Skeletal muscle tissue (tissue), 4 donors: ENCODE measurements around the gene GRAP2. TPM values are rescaled to one million over a fixed set of nuclear protein-coding genes. Genes with fewer than 3 reads are reported as not detected.

Source experiments
- H3K27ac ChIP-seq: one replicate; pipeline ENCODE4 v1.7.0; 2013; ENCODE audit warnings: mild to moderate bottlenecking, low read depth, low read length, inconsistent platforms
- H3K27me3 ChIP-seq, 3 donors: one replicate each; pipeline ENCODE4 v1.7.0; 2013; ENCODE audit warnings: low read length in 3 of 3; ENCODE audit not compliant: control insufficient read depth in 3 of 3, insufficient read depth in 3 of 3
- H3K36me3 ChIP-seq, 3 donors: one replicate each; pipeline ENCODE4 v1.7.0; 2013; ENCODE audit warnings: low read length in 3 of 3; ENCODE audit not compliant: control insufficient read depth in 3 of 3, insufficient read depth in 3 of 3
- H3K4me1 ChIP-seq, 3 donors: one replicate each; pipeline ENCODE4 v1.7.0; 2013; ENCODE audit warnings: low read length in 3 of 3, mild to moderate bottlenecking in 3 of 3; ENCODE audit not compliant: control insufficient read depth in 3 of 3, insufficient read depth in 3 of 3
- H3K4me3 ChIP-seq, 3 donors: one replicate each; pipeline ENCODE4 v1.7.0; 2013; ENCODE audit warnings: low read length in 3 of 3
- H3K9ac ChIP-seq, 3 donors: one replicate each; pipeline ENCODE4 v1.7.0; 2013; ENCODE audit warnings: low read length in 3 of 3, mild to moderate bottlenecking in 3 of 3, moderate library complexity in 2 of 3, low read depth in 1 of 3
- H3K9me3 ChIP-seq, 3 donors: one replicate each; pipeline ENCODE4 v1.7.0; 2013; ENCODE audit warnings: low read length in 3 of 3; ENCODE audit not compliant: control insufficient read depth in 3 of 3
- total RNA-seq: library from RNA; depleted of rRNA; stranded (reverse); fragments of >200 nt; gene quantifications from one replicate; pipeline ENCODE4 v1.2.3, GENCODE V29; 2014
- donor health status: Osteomylitis.

Gene GRAP2
- total RNA-seq, 1 donor from 2014 or later = under 0.01 TPM

DNA sequence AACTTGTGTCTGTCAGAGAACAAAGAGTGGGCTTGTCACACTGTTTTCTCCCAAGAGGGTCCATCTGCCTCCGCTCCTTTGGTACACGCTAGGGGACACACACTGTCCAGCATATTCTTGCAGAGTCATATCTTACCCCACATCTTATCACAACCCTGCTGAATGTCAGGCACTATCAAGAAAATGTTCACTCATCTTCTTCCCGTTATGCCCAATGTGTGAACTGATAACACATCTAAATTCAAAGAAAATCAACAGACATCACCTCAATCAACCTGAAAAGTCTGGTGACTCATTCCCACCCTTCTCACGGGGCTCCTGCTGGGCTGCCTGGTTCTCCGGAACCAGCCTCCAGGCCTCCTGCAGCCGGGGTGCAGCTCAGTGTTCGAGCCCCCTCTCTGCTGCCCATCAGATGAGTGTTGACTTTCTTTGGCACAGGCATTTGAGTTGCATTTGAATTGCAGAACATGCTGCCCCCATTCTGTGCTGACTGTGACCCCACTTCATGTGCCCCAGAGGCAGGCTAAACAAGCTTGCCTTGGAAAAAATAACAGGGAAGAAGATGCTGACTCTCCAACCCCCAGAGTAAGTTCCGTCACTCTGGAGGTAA, 19.4 kb downstream of the GRAP2 start:
- H3K27me3 ChIP-seq = peaks cover 13 to 27% (median 27%) of the 10 kb centered on the region in 3 donors
- no peak overlapping the region for H3K4me3 ChIP-seq
- peaks cover 0 to 5% (median 0%) of the 10 kb centered on the region in 3 donors for H3K4me1 ChIP-seq
- no peaks in the 10 kb centered on the region for H3K9me3 ChIP-seq
- H3K27ac ChIP-seq = no peak overlapping the region
- no peak overlapping the region for H3K9ac ChIP-seq
- H3K36me3 ChIP-seq = no peaks in the 10 kb centered on the region

DNA sequence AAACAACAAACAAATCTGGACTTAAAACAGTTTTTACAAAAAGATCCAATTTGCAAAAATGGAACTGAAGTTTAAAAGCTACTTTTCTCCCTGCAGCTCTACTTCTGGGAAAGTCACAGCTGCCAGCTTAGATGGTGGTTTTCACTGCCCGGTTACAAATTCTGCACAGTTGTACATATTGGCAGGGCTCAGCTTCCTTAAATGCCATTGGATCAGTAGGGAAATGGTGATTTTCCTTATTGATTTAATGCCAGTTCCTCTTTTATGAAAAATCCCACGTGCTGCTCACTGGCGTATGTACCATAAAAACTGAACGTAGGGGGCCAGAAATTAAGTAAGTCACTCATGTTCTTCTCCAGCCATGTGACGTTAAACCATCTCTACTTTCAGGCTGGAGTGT, 22.8 kb downstream of the GRAP2 start:
- no peaks in the 10 kb centered on the region for H3K9me3 ChIP-seq
- peaks cover 36 to 40% (median 37%) of the 10 kb centered on the region in 3 donors for H3K27me3 ChIP-seq
- H3K4me3 ChIP-seq = no peak overlapping the region
- H3K4me1 ChIP-seq = no peaks in the 10 kb centered on the region
- no peak overlapping the region for H3K9ac ChIP-seq
- H3K36me3 ChIP-seq = no peaks in the 10 kb centered on the region
- no peak overlapping the region for H3K27ac ChIP-seq

DNA sequence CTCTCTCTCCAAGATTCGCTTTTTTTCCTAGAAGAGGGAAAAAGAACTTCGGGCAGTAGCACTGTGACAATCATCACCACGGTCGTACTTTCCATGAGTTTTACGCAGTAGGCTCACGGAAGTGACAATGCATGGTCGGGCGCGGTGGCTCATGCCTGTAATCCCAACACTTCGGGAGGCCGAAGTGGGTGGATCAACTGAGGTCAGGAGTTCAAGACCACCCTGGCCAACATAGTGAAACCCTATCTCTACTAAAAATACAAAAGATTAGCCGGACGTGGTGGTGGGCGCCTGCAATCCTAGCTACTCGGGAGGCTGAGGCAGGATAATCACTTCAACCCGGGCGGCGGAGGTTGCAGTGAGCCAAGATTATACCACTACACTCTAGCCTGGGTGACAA, 23.4 kb downstream of the GRAP2 start:
- H3K27me3 ChIP-seq = peaks cover 38 to 40% (median 40%) of the 10 kb centered on the region in 3 donors
- no peaks in the 10 kb centered on the region for H3K9me3 ChIP-seq
- H3K4me3 ChIP-seq = no peak overlapping the region

DNA sequence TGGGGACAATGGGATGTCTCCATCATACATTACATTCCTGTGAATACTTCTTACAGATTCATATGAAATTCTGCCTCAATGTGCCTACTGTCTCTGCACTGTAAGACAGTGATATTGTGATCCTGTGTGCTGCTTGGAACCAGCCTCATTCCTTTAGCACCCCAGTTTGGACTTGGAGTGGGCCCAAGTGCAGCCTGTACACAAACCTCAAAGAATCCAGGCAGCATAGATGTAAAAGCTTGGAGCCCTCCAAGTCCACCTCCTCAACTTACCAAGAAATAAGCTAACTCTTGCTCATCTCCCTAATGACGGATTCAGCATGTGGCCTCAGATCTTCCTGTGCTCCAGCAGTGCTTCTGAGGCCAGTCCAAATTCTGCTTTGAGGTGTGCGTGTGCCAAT, 24.4 kb downstream of the GRAP2 start:
- H3K27ac ChIP-seq = no peak overlapping the region
- H3K4me1 ChIP-seq = no peaks in the 10 kb centered on the region
- H3K9ac ChIP-seq = no peak overlapping the region
- H3K4me3 ChIP-seq = no peak overlapping the region
- H3K9me3 ChIP-seq = no peaks in the 10 kb centered on the region
- H3K27me3 ChIP-seq = peaks cover 37 to 45% (median 37%) of the 10 kb centered on the region in 3 donors
- no peaks in the 10 kb centered on the region for H3K36me3 ChIP-seq

More for the DNA sequence above, 23.4 kb downstream of the GRAP2 start:
- Histone ChIP-seq H3K4me1 (no peaks in the 10 kb centered on the region), H3K27ac (no peak overlapping the region), H3K36me3 (no peaks in the 10 kb centered on the region), H3K9ac (no peak overlapping the region)

DNA sequence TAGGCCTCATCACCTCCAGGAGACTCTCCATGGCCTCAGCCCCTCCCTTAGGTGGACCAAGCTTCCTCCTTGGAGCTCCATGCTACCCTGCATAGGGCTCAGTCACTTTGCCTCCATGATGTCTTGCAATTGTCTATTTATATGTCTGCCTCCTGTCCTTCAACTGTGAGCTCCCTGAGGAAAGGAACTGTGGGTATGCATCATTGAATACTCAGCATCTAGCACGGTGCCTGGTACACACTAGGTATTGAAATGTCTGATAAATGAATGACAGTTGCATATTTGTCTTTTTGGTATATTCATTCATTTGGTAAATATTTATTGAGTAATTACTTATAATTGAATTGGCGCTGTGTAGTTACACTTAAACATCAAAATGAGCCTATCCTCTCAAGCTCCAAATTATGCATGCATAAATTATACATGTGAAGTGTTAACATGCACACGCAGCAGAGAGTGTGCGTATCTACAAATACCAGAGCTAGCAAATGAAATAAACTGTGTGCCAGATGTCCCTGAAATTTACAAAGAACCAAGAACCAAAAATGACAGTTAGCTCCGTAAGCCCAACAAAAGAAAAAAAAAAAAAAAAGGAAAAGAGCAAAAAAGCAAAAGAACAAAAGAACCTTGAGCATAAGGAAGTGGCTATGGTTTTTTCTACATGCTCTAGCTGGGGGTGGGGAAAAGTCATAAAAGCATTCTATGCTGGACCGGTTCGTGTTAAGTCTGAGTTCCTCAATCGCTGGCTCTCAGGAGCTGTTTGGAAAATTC, 25.2 kb downstream of the GRAP2 start:
- Histone ChIP-seq H3K9me3 (no peaks in the 10 kb centered on the region), H3K4me1 (no peaks in the 10 kb centered on the region), H3K4me3 (no peak overlapping the region), H3K27ac (no peak overlapping the region), H3K27me3 (peaks cover 35 to 49% (median 37%) of the 10 kb centered on the region in 3 donors), H3K9ac (no peak overlapping the region), H3K36me3 (no peaks in the 10 kb centered on the region)

DNA sequence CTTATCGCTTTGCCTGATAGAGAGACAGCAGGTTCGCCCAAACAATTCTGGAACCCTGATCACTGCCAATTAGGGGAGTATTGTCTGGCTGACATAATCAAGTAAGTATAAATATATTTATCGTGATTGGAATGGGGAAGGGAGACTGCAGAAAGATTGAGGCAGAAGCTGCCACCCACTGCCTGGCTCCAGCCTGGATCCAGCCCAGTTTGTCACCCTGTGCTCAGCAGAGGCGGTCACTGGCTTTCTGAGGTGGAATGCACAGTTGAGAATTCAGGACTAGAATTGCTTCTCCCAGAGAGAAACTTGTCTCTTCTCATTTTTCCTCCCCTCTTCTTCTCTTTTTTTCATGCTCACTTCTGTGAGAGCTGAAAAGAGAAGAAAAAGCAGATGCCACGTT, 25.9 kb downstream of the GRAP2 start:
- H3K27me3 ChIP-seq = peaks cover 37 to 49% (median 38%) of the 10 kb centered on the region in 3 donors
- no peaks in the 10 kb centered on the region for H3K36me3 ChIP-seq
- H3K27ac ChIP-seq = no peak overlapping the region
- H3K9me3 ChIP-seq = no peaks in the 10 kb centered on the region
- H3K4me1 ChIP-seq = no peaks in the 10 kb centered on the region
- no peak overlapping the region for H3K4me3 ChIP-seq
- H3K9ac ChIP-seq = no peak overlapping the region

DNA sequence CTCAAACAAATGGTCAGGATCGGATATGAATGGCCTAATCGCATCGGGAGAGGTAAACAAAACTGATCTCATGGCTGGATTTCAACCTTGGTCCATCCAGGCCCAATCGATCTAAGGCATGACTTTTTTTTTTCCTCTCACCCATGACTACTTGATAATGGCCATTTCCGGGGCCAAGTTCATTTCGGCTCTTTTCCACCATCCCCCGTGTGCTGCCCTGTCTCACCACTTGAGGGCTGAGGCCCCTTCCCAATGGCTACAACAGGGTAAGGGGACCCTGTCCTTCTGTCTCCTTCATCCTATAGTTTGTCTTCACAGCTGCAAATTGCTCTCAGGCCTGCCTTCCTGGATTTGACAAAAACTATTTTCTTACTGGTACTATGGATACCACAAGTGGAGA, 26.7 kb downstream of the GRAP2 start:
- no peak overlapping the region for H3K4me3 ChIP-seq
- H3K27ac ChIP-seq = no peak overlapping the region
- peaks cover 35 to 50% (median 41%) of the 10 kb centered on the region in 3 donors for H3K27me3 ChIP-seq
- H3K9me3 ChIP-seq = no peaks in the 10 kb centered on the region
- no peaks in the 10 kb centered on the region for H3K36me3 ChIP-seq
- no peaks in the 10 kb centered on the region for H3K4me1 ChIP-seq
- H3K9ac ChIP-seq = no peak overlapping the region

DNA sequence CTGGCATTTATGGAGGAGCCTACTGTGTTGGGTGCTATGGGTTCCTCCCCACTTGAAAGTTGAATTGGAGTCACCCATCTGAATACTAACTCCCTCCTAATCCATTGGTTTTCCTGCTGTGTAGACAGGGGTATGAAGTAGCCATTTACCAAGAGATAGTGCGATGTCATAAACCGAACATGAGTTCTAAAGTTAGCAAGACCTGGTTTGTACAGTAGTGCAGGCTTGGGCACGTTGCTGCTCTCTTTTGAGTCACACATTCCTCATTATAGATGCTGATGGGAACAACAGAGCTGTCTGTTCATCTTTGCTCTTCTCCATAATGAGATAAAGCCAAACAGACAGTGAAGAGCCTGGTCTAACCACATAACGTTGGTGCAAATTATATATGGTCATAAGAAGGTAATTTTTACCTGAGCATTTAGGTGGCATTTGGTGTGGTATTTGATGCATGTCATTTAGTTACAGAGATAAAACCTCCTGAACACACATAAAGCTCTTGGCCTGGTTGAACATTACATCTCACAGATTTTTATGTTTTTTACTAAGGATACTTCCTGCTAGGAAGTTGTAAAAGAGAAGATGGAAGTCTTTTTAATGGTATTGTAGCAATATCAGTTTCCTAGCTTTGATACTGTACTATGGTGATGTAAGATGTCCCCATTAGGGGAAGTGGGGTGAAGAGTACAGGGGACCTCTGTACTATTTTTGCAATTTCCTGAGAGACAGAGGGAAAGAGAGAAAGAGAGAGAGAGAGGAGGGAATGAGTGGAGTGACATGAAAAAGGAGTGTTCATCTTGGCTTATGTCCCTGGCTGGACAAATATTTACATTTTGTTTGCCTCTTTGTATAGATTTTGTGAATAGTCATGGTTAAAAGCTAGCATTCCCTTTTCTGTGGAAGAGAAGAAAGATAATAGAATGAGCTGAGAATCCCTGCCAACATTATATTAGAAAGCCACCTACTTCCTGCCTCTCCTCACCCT, 27.9 kb downstream of the GRAP2 start:
- Histone ChIP-seq H3K27me3 (peaks cover 36 to 53% (median 40%) of the 10 kb centered on the region in 3 donors), H3K9ac (no peak overlapping the region), H3K9me3 (no peaks in the 10 kb centered on the region), H3K27ac (no peak overlapping the region), H3K4me3 (no peak overlapping the region), H3K4me1 (no peaks in the 10 kb centered on the region), H3K36me3 (no peaks in the 10 kb centered on the region)

DNA sequence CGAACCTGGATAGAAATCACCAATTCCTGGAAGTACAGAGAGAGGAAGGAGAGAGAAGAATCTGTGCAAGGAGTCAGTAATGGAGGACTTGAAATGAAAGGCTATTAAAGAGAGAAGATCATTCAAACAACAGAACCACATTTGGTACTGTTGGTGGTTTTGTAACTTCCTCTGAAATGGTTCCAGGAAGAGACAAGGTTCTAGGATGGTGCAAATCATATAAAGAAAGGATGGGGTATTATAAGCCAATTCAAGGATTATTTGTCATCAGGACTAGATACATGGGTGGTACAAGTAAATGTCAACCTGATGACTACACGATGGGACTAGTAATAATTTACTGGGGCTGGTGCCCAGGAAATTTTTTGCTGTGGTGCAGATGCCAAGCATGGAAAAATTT, 30.4 kb downstream of the GRAP2 start:
- no peak overlapping the region for H3K27ac ChIP-seq
- no peak overlapping the region for H3K9ac ChIP-seq
- H3K4me1 ChIP-seq = no peaks in the 10 kb centered on the region
- no peaks in the 10 kb centered on the region for H3K36me3 ChIP-seq
- H3K9me3 ChIP-seq = no peaks in the 10 kb centered on the region
- H3K4me3 ChIP-seq = no peak overlapping the region
- H3K27me3 ChIP-seq = peaks cover 19 to 38% (median 25%) of the 10 kb centered on the region in 3 donors
